Erythroblast (primary cell): Measurements from ENCODE around the gene NDRG4.

ENCODE experiments used
- GATA1 ChIP-seq: IDR thresholded peaks from 2 replicates; pipeline ENCODE4 v1.6.1; 2011; ENCODE audit warnings: low read depth, mild to moderate bottlenecking, control low read depth, low read length, moderate library complexity
- POLR2A ChIP-seq: IDR thresholded peaks from 2 replicates; pipeline ENCODE4 v1.6.1; 2011; ENCODE audit warnings: mild to moderate bottlenecking, low read length

GRCh38 chr16:58462089-58462488, 37.9 kb upstream of the NDRG4 start:
- TF ChIP-seq POLR2A (no peak), GATA1 (no peak)
